D721Med (cell line): ENCODE results near the gene NISCH.

ENCODE experiments used
- DNase-seq: peaks from one replicate; pipeline ENCODE4 v3.0.0; 2011; ENCODE audit warnings: low spot score; ENCODE audit not compliant: insufficient read length
- FAIRE-seq: peaks from 2 replicates; lab custom pipeline; 2011; peaks lifted over from hg19 to GRCh38; lab: Jason Lieb, UNC
- TF ChIP-seq, protein P1 (sequence below): IDR thresholded peaks from 2 replicates; pipeline ENCODE4 v1.5.1; 2012; ENCODE audit warnings: mild to moderate bottlenecking, control low read depth; ENCODE audit not compliant: insufficient read depth; ENCODE audit errors: missing control alignments

Gene NISCH

DNA sequence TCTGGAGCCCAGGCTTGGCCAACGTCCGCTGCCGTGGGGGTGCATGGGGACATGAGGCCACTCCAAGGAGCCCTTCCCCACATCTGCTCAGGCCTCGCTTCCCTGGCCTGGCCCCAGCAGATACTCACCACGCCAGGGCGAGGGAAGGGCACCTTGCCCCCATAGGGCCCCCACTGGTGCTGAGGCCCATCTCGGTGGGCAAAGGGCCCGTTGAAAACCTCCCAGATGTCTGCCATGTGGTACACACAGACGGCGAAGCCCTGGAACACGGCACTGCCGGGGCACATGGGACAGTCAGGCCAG lies 15.2 kb upstream of the NISCH start:
- no peak for FAIRE-seq
- TF ChIP-seq, protein P1, sequence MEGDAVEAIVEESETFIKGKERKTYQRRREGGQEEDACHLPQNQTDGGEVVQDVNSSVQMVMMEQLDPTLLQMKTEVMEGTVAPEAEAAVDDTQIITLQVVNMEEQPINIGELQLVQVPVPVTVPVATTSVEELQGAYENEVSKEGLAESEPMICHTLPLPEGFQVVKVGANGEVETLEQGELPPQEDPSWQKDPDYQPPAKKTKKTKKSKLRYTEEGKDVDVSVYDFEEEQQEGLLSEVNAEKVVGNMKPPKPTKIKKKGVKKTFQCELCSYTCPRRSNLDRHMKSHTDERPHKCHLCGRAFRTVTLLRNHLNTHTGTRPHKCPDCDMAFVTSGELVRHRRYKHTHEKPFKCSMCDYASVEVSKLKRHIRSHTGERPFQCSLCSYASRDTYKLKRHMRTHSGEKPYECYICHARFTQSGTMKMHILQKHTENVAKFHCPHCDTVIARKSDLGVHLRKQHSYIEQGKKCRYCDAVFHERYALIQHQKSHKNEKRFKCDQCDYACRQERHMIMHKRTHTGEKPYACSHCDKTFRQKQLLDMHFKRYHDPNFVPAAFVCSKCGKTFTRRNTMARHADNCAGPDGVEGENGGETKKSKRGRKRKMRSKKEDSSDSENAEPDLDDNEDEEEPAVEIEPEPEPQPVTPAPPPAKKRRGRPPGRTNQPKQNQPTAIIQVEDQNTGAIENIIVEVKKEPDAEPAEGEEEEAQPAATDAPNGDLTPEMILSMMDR = no peak
- no peak for DNase-seq

DNA sequence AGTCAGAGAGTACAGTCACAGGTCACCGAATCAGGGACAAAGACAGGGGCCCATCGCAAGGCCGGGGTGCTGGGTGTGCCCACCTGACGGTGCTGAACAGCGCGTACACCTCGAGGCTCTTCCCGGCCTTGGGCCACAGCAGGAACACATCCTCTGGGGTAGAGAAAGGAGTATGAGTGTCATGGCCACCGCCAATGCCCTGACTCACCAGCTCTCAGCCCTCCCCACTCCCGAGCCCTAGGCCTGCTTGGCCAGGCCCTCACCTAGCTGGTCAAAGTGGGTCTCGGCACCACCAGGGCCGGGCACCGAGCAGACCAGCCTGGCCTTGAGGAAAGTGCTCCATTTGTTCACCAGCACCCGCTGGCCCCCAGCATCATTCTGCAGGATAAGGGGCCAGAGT lies 14.7 kb upstream of the NISCH start:
- FAIRE-seq = no peak
- DNase-seq = no peak
- TF ChIP-seq, protein P1 = no peak

DNA sequence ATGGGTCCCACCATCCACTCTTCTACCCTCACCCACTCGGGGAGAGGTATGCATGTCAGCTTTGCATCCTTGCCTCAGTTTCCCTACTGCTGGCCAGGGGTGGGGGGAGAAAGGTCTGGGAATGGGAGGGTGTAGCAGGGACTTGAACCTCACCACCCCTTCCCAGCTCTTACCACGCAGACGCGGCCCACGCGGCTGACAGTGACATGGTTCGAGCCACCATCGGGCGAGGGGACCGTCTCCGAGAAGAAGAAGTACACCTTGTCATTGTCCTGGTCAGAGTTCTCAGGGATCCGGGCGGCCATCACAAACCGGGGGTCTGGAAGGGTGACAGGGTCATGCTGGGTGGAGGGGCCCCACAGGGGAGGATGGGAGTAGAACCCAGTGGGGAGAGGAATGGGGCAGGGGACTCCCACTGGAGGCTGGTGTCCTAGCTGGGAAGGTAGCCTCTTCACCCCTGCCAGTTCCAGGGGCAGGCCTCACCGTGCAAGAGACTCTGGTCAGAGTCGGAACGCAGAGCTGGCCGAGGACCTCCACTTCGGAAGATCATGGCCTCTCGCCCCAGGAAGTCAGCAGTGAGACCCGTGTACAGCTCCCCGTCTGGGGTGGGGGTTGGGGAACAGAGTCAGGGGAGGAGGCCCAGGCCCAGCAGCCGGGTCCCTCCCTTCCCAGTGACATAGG lies 14.2 kb upstream of the NISCH start:
- TF ChIP-seq, protein P1 = no peak
- DNase-seq (no peak), FAIRE-seq (no peak)

DNA sequence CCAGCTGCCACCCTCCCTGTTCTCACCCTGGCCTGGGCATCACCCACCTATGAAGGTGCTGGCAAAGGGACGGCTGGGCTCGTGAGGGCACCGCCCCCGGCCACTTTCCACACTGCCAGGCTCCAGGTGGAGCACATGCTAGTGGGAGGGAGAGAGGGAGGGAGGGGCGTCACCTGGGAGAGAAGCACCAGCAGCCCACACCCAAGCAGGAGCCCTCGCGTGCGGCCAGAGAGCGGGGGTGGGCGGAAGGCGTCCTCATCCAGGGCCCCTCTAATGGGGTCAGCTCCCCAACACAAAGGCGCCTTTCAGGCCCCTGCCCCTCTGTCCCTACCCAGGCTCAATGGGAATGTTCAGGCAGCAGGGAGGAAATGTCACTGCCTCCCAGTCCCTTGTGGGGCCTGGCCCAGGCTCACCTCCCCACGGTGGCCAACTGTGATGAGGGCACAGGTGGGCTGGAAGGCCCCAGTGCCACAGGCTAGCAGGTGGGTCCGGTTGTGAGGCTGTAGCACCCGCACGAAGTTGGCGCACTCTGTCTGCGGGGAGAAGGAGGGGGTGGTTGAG lies 13.6 kb upstream of the NISCH start:
- TF ChIP-seq, protein P1 = no peak
- DNase-seq (no peak), FAIRE-seq (no peak)

DNA sequence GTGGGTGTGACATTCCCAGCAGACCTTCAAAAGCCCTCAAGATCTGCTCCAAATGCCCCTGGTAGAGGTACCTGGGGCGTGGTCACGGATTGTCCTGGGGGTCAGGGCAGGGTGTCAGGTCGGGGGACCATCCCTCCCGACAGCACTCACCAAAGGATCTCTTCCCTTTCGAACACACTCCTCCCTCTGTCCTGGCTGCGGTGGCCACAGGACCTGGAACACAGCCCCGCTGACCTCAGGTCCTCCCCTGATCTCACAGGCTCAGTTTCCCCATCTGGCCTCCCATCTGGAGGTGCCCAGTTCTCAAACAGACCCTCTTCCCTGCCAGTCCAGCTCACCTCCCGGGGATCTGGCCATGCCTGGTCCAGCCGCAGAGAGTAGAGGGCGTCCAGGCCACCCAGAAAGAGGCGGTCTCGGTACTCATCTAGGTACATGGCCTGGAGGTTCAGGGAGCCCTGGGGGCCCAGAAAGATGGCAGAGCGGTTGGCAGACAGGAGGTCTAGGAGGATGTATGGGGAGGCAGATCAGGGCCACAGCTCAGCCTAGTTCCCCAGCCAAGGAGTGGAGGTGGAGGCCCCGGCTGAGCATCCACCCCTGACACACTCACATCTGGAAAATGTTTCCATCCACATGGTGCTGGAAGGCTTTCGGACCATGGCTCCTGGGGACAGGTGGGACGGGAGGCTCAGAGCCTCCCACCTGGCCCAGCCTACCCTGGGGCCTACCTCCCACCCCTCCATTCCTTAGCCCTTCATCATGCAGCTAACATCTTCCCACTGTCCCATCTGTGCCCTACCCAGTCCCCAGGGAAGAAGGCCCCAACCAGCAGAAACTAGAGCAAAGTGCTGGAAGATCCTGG lies 12.8 kb upstream of the NISCH start:
- TF ChIP-seq, protein P1 = no peak
- FAIRE-seq = no peak
- no peak for DNase-seq

DNA sequence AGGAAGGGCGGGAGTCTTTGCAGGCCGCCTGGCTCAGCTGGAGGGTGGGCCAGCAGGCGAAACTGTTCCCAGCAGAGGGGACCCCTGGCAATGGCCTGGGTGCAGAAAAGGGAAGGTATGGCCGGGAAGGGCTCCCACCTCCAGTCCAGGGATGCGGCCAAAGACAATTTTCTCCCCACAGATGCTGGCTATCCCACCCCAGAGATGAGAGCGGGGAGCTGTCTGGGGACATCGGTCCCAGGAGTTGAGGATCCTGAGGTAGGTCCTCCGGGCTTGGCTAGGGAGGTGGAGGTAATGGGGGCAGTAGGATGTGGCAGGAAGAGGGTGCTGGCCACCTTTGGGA lies 12.2 kb upstream of the NISCH start:
- no peak for DNase-seq
- FAIRE-seq = no peak
- TF ChIP-seq, protein P1 = no peak
